ENCODE results near the gene CADPS. TPM values are rescaled to one million over a fixed set of nuclear protein-coding genes. Genes with fewer than 3 reads are reported as not detected.

CADPS gene
- total and polyA plus RNA-seq, 9 of the 15 experiments (the other 6 are each of a cell fraction or from before 2014, with no cell fraction given), result not detected

DNA sequence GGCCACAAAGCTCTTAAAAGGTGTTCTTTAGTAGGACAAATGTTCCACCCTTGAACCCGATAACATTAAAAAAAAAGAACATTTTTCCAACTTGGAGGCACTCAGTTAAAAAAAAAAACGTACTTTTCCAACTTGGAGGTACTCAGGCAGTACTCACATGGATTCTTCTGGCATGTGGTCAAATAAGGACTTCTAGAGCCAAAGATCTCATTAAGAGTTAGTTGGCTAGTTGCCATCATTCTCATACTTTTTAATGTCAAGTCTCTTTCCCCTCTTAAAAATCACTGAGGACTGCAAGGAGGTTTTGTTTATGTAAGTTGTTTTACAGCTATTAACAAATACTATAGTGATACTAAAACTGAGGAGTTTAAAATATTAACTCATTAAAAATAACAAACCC is 101.0 kb downstream of the CADPS start:
- FAIRE-seq, result no peak
- intact Hi-C loops (cut with micrococcal nuclease) (no loop called here), in situ Hi-C loops (cut with MboI) (no loop called here)
- CTCF ChIA-PET (ENCODE audit: low intra/inter-chr PET ratio), result no interaction called here
- POLR2A ChIA-PET, result no interaction called here
- Histone ChIP-seq H3K79me2 (ENCODE audit: control insufficient read depth, insufficient read depth, low read length) (no peaks in the 10 kb centered on the region), H3K9me1 (ENCODE audit: control insufficient read depth, insufficient read depth, low read length) (no peaks in the 10 kb centered on the region), H3K4me3 (no peak overlapping the region), H3K36me3 (ENCODE audit: control insufficient read depth, insufficient read depth, low read length) (no peaks in the 10 kb centered on the region), H3K9me3 (replicated peaks; ENCODE audit: control insufficient read depth, insufficient read depth, low read depth, low read length) (no peaks in the 10 kb centered on the region), H3K4me2 (ENCODE audit: insufficient read depth, low read length) (no peak overlapping the region), H2AFZ (ENCODE audit: low read depth, low read length) (no peak overlapping the region), H3K4me1 (replicated peaks in 1 of 2; ENCODE audit: control insufficient read depth in 2 of 2, insufficient read depth in 2 of 2, low read length in 2 of 2) (no peaks in the 10 kb centered on the region), H4K20me1 (replicated peaks; ENCODE audit: control insufficient read depth, insufficient read depth, low read length) (no peaks in the 10 kb centered on the region; the same call in 1 of the 2 replicates), H3K27ac (ENCODE audit: extremely low read depth, low read depth, low read length) (no peak overlapping the region), H3K27me3 (ENCODE audit: control insufficient read depth in 2 of 2, insufficient read depth in 2 of 2, low read length in 2 of 2) (no peaks in the 10 kb centered on the region), H3K9ac (ENCODE audit: insufficient read depth in 1 of 2, low read depth in 2 of 2, low read length in 2 of 2) (no peak overlapping the region)
- TF ChIP-seq, protein P1, sequence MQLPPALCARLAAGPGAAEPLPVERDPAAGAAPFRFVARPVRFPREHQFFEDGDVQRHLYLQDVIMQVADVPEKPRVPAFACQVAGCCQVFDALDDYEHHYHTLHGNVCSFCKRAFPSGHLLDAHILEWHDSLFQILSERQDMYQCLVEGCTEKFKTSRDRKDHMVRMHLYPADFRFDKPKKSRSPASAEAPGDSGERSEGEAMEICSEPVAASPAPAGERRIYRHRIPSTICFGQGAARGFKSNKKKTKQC (CRISPR knock-in tag; IDR thresholded peaks at IDR 0.05), result no peak
- no peak for TF ChIP-seq ZFPM2 (CRISPR knock-in tag; IDR thresholded peaks at IDR 0.05)
- TF ChIP-seq HNRNPH1 (optimal IDR thresholded peaks at IDR 0.05; ENCODE audit: low read depth, low read length), result no peak
- TF ChIP-seq FOXO4 (CRISPR knock-in tag; IDR thresholded peaks at IDR 0.05), result no peak
- TF ChIP-seq MXI1 (IDR thresholded peaks at IDR 0.05; ENCODE audit: low read depth, low read length), result no peak
- no peak for TF ChIP-seq ZNF41 (CRISPR knock-in tag; conservative IDR thresholded peaks at IDR 0.05)
- no peak for ATAC-seq
- 0% methylated on average over 2 of the region's 2 CpGs for WGBS (ENCODE audit: insufficient coverage, low coverage, missing lambda C conversion rate)
- no TSS peak for BruUV-seq (replicated peaks)
- DNase-seq (ENCODE audit: extremely low read depth in 1 of 4, low spot score in 3 of 4), result no peak

All from K562 (cell line).